GM12801 (cell line): ENCODE data around the gene PLEKHA4.

Experiments used
- TF ChIP-seq, protein P1 (sequence below): IDR thresholded peaks from one replicate; pipeline ENCODE4 v1.5.1; 2011; ENCODE audit warnings: control low read depth; ENCODE audit not compliant: insufficient read length; ENCODE audit errors: extremely low read depth

Gene PLEKHA4

DNA sequence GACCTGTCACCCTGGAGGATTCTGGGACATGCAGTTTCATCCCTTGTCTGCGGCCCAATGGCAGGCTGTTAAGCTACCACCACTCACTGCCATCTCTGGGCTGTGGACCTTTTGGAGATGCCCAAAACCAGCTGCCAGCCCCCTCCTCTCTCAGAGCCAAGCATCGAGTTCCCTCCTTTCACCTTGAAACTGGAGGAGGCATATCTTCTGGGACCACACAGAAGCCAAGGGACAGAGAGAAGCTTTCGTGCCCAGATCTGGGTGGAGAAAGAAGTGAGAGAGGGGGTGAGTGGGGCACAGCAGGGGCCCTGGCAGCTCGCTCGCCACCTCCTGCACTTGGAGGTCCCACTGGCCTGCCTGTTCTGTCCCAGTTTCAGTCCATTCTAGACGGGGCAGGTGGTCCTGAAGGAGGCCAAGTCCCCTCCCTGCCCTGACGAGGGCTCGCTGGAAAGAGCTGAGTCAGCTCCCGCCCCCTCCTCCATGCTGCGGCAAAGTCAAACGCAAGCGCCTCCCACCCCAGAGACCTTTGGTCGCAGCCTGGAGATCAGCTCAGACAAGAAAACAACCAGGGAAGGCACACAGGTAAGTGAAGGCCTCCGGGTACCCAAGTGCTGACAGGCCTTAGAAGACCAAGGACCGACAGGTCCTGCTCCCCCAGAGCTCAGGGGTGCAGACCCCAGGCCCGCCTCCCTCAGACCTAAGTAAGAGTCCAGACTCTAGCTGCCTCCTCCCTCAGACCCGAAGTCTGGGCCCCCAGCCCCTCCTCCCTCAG, 61.4 kb downstream of the PLEKHA4 start:
- TF ChIP-seq, protein P1, sequence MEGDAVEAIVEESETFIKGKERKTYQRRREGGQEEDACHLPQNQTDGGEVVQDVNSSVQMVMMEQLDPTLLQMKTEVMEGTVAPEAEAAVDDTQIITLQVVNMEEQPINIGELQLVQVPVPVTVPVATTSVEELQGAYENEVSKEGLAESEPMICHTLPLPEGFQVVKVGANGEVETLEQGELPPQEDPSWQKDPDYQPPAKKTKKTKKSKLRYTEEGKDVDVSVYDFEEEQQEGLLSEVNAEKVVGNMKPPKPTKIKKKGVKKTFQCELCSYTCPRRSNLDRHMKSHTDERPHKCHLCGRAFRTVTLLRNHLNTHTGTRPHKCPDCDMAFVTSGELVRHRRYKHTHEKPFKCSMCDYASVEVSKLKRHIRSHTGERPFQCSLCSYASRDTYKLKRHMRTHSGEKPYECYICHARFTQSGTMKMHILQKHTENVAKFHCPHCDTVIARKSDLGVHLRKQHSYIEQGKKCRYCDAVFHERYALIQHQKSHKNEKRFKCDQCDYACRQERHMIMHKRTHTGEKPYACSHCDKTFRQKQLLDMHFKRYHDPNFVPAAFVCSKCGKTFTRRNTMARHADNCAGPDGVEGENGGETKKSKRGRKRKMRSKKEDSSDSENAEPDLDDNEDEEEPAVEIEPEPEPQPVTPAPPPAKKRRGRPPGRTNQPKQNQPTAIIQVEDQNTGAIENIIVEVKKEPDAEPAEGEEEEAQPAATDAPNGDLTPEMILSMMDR, result no peak

- TF ChIP-seq, protein P1, result no peak
Observed at GRCh38 chr19:48806518-48806817, 61.9 kb downstream of the PLEKHA4 start.

GRCh38 chr19:48805452-48805851, 63.0 kb downstream of the PLEKHA4 start:
- TF ChIP-seq, protein P1, result no peak

DNA sequence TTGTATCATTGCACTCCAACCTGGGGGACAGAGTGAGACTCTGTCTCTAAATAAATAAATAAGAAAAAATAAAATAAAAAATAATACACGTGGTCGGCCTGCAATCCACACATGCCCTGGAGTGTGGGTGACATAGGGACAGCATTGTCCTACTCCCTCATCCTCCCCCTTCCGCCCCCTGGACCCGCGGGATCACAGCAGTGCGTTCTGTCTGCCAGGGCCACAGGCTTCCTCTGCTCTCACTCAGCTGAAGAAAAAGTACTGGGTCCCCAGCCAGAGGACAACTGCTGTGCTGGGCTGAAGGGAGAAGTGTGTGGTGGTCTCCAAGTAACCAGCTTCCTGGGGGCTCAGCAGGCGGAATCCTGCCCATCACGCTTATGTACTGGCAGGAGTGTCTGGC, 63.9 kb downstream of the PLEKHA4 start:
- TF ChIP-seq, protein P1, result no peak

- TF ChIP-seq, protein P1, result no peak
Observed at GRCh38 chr19:48802623-48803022, 65.8 kb downstream of the PLEKHA4 start.

DNA sequence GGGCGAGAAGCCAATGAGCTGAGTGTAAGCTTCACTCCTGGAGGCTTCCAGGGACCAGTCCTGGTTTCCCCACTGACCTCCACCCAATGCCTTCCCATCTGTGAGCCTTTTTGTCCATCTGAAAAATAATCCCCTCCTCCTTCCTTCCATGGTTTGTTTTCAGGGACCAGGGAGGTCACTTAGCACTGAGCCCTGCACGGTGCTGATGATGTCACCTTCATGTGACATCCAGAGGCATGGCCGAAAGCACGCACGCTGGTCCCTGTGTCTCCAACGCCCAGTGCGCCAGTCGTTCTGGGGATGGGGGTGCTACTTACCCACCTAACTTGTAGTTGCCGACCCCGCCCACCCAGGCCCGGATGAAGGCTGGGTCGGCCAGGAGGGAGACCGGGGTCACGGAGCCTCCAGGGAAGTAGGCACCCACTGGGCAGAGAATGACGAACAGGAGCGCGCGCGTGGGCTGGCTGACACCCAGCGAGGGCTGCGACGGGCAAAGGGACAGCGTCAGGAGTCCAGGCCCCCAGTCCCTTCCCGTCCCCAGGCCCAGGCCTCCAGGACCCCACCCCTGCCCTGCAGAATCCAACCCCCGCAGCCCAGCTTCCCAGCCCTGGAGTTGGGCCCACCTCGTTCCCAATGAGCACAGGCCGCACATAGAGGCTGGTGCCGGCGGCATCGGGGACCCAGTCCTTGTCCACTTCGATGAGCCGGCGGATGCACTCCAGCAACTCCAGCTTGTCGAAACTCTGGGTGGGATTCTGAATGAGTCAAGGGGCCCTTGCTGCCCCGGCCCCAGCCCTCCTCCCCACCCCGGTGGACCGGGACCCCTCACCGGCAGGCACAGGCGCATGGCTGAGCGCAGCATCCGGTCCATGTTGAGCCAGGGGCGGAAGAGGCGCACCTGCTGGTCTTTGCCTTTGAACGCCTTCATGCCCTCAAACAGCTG, 68.8 kb downstream of the PLEKHA4 start:
- TF ChIP-seq, protein P1, result no peak

GRCh38 chr19:48798937-48799336, 69.5 kb downstream of the PLEKHA4 start:
- TF ChIP-seq, protein P1, result no peak
